Heart left ventricle (tissue), 16 donors: ENCODE measurements around the gene ARHGEF37. TPM values are rescaled to one million over a fixed set of nuclear protein-coding genes. Genes with fewer than 3 reads are reported as not detected.
A peak's percentile ranks its signal among the peaks of the same experiment; 100 is the strongest.

Experiments
- ATAC-seq, 4 donors: fragments of 200-7000 bp; cut with Tn5 transposase; one replicate each; pipeline ENCODE4 v1.9.1; 2020 to 2022; ENCODE audit warnings: moderate library complexity in 4 of 4, mild to moderate bottlenecking in 3 of 4, moderate number of reproducible peaks in 1 of 4
- DNase-seq, 5 donors: peaks; one replicate each; pipeline ENCODE4 v3.0.0-alpha.2; 2020
- H3K27ac ChIP-seq, 12 donors: fragments of 200-600 bp; sonication (generic) in 4 of 12; one replicate each; pipeline versions ENCODE4 v1.5.0 to v1.8.0; 2016 to 2022; ENCODE audit warnings: mild to moderate bottlenecking in 2 of 12
- H3K27me3 ChIP-seq, 9 donors: fragments of 200-600 bp; sonication (generic) in 2 of 9; one replicate each; pipeline versions ENCODE4 v1.5.1 to v1.8.0; 2016 to 2022; ENCODE audit warnings: mild to moderate bottlenecking in 3 of 9
- H3K36me3 ChIP-seq, 9 donors: fragments of 200-600 bp; sonication (generic) in 2 of 9; one replicate each; pipeline versions ENCODE4 v1.5.0 to v1.8.0; 2018 to 2022; ENCODE audit warnings: mild to moderate bottlenecking in 2 of 9
- H3K4me1 ChIP-seq, 12 donors: fragments of 200-600 bp; sonication (generic) in 4 of 12; one replicate each; pipeline versions ENCODE4 v1.5.0 to v1.8.0; 2016 to 2022; ENCODE audit warnings: mild to moderate bottlenecking in 3 of 12
- H3K4me3 ChIP-seq, 12 donors: fragments of 200-600 bp; sonication (generic) in 4 of 12; one replicate each; pipeline versions ENCODE4 v1.5.0 to v1.8.0; 2017 to 2022; ENCODE audit warnings: mild to moderate bottlenecking in 9 of 12, moderate library complexity in 4 of 12
- H3K9me3 ChIP-seq, 12 donors: fragments of 200-600 bp; sonication (generic) in 4 of 12; one replicate each; pipeline versions ENCODE4 v1.5.0 to v1.8.0; 2016 to 2022; ENCODE audit warnings: mild to moderate bottlenecking in 1 of 12
- CTCF ChIP-seq, 12 donors: fragments of 200-600 bp; sonication (generic) in 4 of 12; IDR thresholded peaks; one replicate each; pipeline versions ENCODE4 v1.5.0 to v1.8.0; 2018 to 2022; ENCODE audit warnings: antibody characterized with exemption in 12 of 12, mild to moderate bottlenecking in 5 of 12
- POLR2A ChIP-seq, 2 donors: fragments of 450-650 bp; IDR thresholded peaks; one replicate each; pipeline ENCODE4 v1.6.1; 2017; ENCODE audit warnings: antibody characterized with exemption in 2 of 2, mild to moderate bottlenecking in 2 of 2, moderate library complexity in 2 of 2
- WGBS, 4 donors: extraction: QIAGEN DNeasy Blood & Tissue Kit in 2 of 4; methylation state at CpG; one replicate each; pipeline versions ENCODE4 v1.1.5 to v1.1.7; 2013 to 2018; 5-methylcytosine and 5-hydroxymethylcytosine counted together
- intact Hi-C, 10 donors: fragments of 100-400 bp; cut with DNase I; formaldehyde crosslinking; loops; one replicate each; pipeline versions ENCODE4 v1.11.1 to v1.14.2; 2022
- polyA plus RNA-seq, 2 donors: library from polyadenylated mRNA; stranded (reverse); fragments of 200-250 nt; gene quantifications; one replicate each; pipeline ENCODE4 v1.2.3, GENCODE V29; 2013
- total RNA-seq, 9 donors: library from RNA; depleted of rRNA in 2 of 9; stranded (reverse); fragments of >200 nt in 2 of 9; fragmentation: NEBNext Ultra II Directional in 3 of 9; extraction: Animal tissue kit (Norgen Biotek cat#: 25700) in 3 of 9; gene quantifications; one replicate each; pipeline versions ENCODE4 v1.1.0 to v1.2.4, GENCODE V29; 2016 to 2023
- donor health status: ischemic (EF 13 %, LVEDD 7.1; RV severe dilation, severe dysfunction).
- donor health status: healthy with polysubstance abuse.
- donor health status: DM: no; HTN: yes; CAD: no.
- donor health status: DM: no; HTN: no; CAD: no.
- donor health status: ischemic (EF 25% LVEDD 6.9; RV normal size, moderate dysfunction).
- donor health status: ischemic (EF 25% LVEDD 5.7; RV mildly dilated, moderate dysfunction).
- donor health status: healthy.
- donor health status: DM: yes; HTN: yes; CAD: no.
- donor health status: ischemic (EF 35%, LVEDD 5.7; RV mildly dilated, moderate dysfunction).
- donor health status: nonischemic (EF 11% LVEDD 7.7; RV severe dilation, severe dysfunction).
- donor health status: DM: yes; HTN: yes; CAD: no.
- donor health status: PGD.
- donor health status: ischemic (EF 29% LVEDD 5.4; RV normal size, mild dysfunction).
- donor health status: nonischemic (EF 23%, LVEDD 6.1; RV moderate dilation, normal function).

Gene ARHGEF37
- total and polyA plus RNA-seq, 11 donors: 8.1 to 28.5 (median 17.9) TPM

- no peak overlapping the region for H3K4me3 ChIP-seq
- peaks cover 0 to 4% (median 0%) of the 10 kb centered on the region in 12 donors for H3K9me3 ChIP-seq
- H3K36me3 ChIP-seq: peaks cover 0 to 84% (median 44%) of the 10 kb centered on the region in 9 donors
- no peak for DNase-seq
- no peak overlapping the region for H3K27ac ChIP-seq
- peaks cover 0 to 43% (median 15%) of the 10 kb centered on the region in 12 donors for H3K4me1 ChIP-seq
- intact Hi-C loops: no loop called here
- WGBS, 4 donors: 77 to 88% (median 84%) methylated on average over 7 to 8 of the region's 8 CpGs
- ATAC-seq: no peak
- H3K27me3 ChIP-seq: no peaks in the 10 kb centered on the region
- no peak for TF ChIP-seq POLR2A (IDR thresholded peaks at IDR 0.05)
- TF ChIP-seq CTCF (IDR thresholded peaks at IDR 0.05): no peak
These were observed 33.0 kb downstream of the ARHGEF37 start for GRCh38 chr5:149614034-149614907.

GRCh38 chr5:149615976-149616375 is 34.7 kb downstream of the ARHGEF37 start:
- no peak overlapping the region for H3K4me3 ChIP-seq
- H3K27ac ChIP-seq: peak overlapping the region in 3 of 12 donors; percentile 1 to 47 (median 14)
- peak in 2 of 5 donors; percentile 70 to 71 for DNase-seq
- peak; percentile 17 to 67 (median 53) for ATAC-seq
- WGBS, 4 donors: 45 to 52% (median 51%) methylated on average over 5 of the region's 5 CpGs
- no peaks in the 10 kb centered on the region for H3K9me3 ChIP-seq
- intact Hi-C loops: loop anchor here in 6 of 10 donors (5.0 kb wide), 4 partner anchors 34 to 234 kb away; partner anchors contain the start of gene ARHGEF37 (in 1 of the 6)
- H3K36me3 ChIP-seq: peaks cover 0 to 84% (median 34%) of the 10 kb centered on the region in 9 donors
- H3K4me1 ChIP-seq: peaks cover 0 to 38% (median 15%) of the 10 kb centered on the region in 12 donors
- TF ChIP-seq CTCF (IDR thresholded peaks at IDR 0.05): no peak
- TF ChIP-seq POLR2A (IDR thresholded peaks at IDR 0.05): no peak
- no peaks in the 10 kb centered on the region for H3K27me3 ChIP-seq

GRCh38 chr5:149616727-149617285 is 35.5 kb downstream of the ARHGEF37 start:
- Histone ChIP-seq H3K36me3 (peaks cover 0 to 84% (median 36%) of the 10 kb centered on the region in 9 donors), H3K4me1 (peaks cover 0 to 34% (median 15%) of the 10 kb centered on the region in 12 donors), H3K4me3 (no peak overlapping the region), H3K27ac (peak overlapping the region in 1 of 12 donors; percentile 45), H3K27me3 (no peaks in the 10 kb centered on the region), H3K9me3 (no peaks in the 10 kb centered on the region)
- DNase-seq (no peak), ATAC-seq (no peak)
- TF ChIP-seq CTCF (IDR thresholded peaks at IDR 0.05) (no peak), POLR2A (IDR thresholded peaks at IDR 0.05) (no peak)
- WGBS, 4 donors: 89 to 93% (median 90%) methylated on average over 3 of the region's 3 CpGs
- intact Hi-C loops: loop anchor here in 6 of 10 donors (5.0 kb wide), 4 partner anchors 35 to 235 kb away; partner anchors contain the start of gene ARHGEF37 (in 1 of the 6)
